Medulla oblongata (tissue), 1 donor: ENCODE data around the gene HPCA.

Experiments
- DNase-seq: peaks from one replicate; pipeline ENCODE4 v3.0.0-alpha.2; 2015; ENCODE audit errors: extremely low spot score

The HPCA gene

DNA sequence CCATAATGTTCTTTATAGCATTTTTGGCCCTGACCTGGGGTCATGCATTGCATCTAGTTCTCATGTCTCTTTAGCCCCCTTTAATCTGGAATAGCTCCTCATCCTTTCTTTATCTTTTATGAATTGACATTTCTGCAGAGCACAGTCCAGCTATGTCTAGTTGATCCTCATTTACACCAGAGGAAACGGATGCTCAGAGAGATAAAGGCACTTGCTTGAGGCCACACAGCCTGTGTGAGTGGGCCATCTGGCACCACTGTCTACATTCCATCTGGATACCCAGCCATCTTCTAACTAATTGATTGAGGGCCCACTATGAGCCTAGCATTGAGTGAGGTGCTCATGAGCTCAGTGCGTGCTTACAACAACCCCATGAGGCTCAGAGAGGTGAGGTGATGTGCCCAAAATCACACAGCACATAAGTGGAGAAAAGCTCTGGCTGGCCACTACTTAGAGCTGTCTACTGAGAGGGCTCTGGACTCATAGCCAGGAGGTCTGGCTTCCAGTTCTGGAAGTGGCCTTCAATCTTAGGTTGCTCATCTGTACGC is 3.5 kb downstream of the HPCA start:
- DNase-seq = no peak

GRCh38 chr1:32890516-32891240 is 4.4 kb downstream of the HPCA start:
- no peak for DNase-seq

GRCh38 chr1:32891241-32891570 is 4.9 kb downstream of the HPCA start:
- DNase-seq = no peak

DNA sequence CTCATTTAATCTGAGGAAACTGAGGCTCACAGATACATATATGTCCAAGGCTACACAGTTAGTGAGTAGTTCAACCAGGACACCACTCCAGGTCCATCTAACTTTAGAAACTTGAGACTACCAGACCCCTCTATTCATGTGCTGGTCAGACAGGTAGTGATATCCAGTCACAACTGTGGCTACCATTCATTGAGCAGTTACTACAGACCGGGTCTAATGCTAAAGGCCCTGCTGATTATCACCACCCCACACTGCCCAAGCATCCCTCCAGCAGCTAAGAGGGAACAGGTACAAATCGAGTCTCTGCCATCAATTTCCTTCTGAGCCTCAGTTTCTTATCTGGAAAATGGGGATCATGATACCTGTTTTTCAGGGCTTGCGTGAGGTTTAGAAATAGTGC is 5.3 kb downstream of the HPCA start:
- no peak for DNase-seq

DNA sequence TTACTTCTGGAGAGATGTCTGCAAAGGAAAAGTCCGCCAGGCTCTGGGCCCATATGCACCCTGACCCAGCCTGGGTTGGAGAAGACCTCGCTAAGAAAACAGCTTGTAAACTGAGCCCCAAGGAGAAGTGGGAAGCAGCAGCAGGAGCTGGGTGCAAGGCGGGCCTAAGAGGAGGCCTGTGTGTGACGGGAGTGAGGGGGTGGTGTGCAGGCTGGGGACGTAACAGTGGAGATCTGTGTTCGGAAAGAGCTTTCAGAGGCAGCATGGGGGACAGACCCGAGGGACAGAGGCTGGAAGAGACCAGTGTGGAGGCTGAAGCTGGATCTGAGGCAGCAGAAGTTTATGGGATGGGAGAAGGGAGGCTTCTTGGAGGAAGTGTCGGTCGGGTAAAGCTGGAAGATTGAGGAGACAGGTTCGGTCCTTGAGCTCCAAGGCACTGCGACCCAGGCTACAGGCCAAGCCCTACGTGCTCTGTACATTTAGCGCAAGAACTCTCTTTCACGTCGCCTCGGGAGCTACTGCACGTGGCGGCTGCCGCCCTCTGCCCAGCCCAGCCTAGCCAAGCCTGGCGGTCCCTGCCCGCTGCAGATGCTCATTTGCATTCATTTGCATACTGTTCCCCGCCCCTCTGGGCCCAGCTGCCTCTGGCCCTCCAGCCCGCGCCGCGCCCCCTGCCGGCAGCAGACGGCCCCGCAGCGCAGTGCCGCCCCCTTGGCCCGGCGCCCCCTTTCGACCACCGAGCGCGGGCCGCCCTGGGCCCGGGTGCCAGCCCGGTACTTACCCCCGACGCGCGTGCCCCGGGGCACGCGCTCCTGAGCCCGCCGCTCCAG is 6.3 kb downstream of the HPCA start:
- DNase-seq = peak; percentile 70

- DNase-seq = peak; percentile 53
These were observed 7.1 kb downstream of the HPCA start for GRCh38 chr1:32893198-32894018.

- no peak for DNase-seq
These were observed 7.8 kb downstream of the HPCA start for GRCh38 chr1:32894019-32894600.

- DNase-seq = no peak
These were observed 8.4 kb downstream of the HPCA start for GRCh38 chr1:32894681-32895080.

- DNase-seq = no peak
These were observed 9.3 kb downstream of the HPCA start for GRCh38 chr1:32895325-32896215.

DNA sequence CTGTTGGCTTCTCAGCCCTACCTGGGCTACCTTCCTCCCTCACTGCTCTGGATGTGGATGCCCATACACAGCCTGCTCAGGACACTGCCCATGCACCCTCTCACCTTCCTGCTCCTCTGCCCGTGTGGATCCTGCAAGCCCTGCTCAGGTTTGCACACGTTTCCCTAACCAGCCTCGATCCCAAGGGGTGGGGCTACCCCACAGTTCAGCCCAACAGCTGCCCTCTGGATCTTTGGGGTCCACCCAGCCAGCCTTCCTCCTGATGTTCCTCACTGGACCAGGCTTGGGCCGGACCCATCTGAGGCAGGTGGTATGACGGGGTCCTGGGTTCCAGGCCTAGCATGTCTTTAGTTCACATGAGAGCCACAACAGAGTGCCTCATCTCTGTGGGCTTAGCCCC is 10.2 kb downstream of the HPCA start:
- DNase-seq = no peak

DNA sequence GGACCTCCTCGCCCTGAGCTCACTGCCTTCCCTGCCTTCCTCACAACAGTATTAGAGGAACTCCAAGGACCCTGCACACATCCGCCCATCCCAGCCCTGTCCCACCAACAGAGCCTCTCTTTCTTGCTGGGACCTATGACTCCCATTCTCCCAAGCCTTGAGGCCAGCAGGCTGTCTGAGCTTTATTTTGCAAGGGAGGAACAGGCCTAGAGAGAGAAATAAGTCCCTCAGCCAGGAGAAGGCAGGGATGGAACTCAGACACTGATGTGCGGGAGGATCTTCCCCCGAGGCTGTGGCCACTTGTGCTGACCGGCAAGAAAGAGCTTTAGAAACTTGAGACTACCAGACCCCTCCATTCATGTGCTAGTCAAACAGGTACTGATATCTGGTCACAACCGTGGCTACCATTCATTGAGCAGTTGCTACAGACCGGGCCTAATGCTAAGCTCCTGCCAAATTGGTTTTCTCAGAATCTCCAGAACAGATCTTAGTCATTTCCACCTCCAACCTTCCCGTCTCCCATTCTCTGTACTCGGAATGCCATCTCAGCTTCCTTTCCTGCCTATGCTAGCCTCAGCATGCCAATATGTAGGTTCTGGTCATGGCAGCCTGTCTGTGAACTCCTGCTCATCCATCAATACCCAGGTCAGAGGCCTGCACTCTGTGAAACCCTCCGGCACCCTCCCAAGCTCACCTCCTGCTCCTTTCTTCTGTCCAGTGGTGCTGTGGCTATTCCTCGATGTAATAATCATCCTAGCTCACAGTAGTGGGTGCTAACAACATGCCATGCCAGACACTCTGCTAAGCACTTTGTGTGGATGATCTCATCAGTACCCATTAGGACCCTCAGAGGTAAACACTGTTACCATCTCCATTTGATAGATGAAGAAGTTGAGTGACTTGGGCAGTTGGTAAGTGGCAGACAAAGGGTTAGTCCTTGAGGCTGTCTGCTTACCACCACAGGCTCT is 11.1 kb downstream of the HPCA start:
- no peak for DNase-seq

DNA sequence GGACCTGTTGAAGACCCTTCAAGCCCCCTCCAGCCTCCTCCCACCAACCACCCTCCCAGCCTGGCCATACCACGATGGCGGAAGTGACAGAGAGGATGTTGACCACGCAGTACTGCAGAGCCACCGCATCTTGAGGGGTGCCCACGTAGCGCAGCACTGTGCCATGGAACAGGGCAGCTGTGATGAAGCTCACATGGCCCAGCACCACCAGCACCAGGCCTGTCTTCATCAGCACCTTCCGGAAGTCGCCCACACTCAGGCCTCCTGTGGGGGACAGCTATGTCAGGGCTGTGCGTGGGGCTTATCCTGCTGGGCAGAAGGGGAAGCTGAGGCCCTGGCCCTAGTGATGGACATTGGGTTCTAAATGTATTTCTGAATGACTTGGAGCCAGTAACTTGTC is 11.8 kb downstream of the HPCA start:
- no peak for DNase-seq

- DNase-seq = no peak
These were observed 12.7 kb downstream of the HPCA start for GRCh38 chr1:32898958-32899357.

DNA sequence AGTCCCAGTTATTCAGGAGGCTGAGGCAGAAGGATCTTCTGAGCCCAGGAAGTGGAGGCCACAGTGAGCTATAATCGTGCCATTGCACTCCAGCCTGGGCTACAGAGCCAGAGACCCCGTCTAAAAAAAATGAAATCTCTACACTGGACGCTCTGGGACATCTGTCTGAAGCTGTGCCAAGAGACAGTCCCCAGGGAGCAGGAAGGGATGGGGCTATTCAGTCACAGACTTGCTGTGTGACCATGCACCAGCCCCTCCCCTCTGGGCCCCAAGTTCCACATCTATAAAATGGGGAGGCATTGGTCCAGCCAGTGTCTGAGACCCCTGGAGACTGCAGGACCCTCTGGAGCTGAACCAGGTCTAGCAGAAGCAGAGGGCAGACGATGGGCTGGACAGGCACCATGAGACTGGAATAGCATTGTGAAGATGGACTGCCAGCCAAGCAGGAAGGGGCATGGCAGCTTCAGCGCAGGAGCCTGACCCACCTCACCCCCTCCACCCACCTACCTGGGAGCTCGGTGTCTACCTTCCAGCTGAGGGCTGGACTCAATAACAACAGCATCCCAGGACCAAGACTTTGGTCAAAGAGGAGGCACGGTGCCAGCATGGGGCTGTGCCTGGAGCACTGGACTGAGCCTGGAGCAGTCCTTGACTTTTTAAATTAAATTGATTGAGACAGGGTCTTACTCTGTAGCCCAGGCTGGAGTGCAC is 13.4 kb downstream of the HPCA start:
- no peak for DNase-seq

DNA sequence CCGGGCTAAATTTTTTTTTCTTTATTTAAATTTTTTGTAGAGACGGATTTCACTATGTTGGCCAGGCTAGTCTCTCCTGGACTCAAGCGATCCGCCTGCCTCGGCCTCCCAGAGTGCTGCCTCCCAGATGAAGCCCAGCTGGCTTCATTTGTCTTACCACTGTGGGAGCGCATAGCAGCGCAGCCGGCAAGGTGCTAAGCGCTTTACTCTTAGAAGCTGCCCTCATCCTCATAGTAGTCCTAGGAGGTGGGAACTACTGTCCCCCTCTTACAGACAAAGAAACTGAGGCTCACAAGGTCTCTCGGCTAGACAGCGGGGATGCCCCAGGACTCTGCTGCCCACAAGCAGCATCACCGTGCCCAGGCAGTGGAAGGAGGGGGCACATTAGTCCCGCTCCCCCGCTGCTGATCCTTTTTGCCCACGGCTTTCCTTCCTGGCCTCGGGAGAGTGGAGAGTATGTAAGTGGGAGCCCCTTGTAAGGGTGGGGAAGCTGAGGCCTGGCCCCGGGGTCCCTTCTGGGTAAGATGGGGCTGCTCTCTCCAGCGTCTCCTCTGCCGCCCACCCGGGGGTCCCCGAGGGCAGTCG is 14.2 kb downstream of the HPCA start:
- DNase-seq = no peak

- DNase-seq = peak; percentile 42
These were observed 14.9 kb downstream of the HPCA start, which contains the start of gene TMEM54 for GRCh38 chr1:32900956-32901822. TMEM54 (minus strand) TSS chr1:32901389; CDS start chr1:32901238, 151 bp downstream.

GRCh38 chr1:32901823-32902534 is 15.7 kb downstream of the HPCA start:
- DNase-seq = no peak
